Measurements from ENCODE around the gene SLFN12L. TPM values are rescaled to one million over a fixed set of nuclear protein-coding genes. Genes with fewer than 3 reads are reported as not detected.

Gene SLFN12L
- total RNA-seq, 6 experiments from 2014 or later, result 0.32 to 2.6 (median 0.69) TPM; not detected in 1

GRCh38 chr17:35548208-35548810 lies 10.8 kb upstream of the SLFN12L start:
- Histone ChIP-seq H3K36me3 (no peaks in the 10 kb centered on the region), H3K27me3 (no peaks in the 10 kb centered on the region), H3K4me3 (no peak overlapping the region), H3K4me1 (no peaks in the 10 kb centered on the region), H3K9me3 (no peaks in the 10 kb centered on the region), H3K27ac (no peak overlapping the region)
- ATAC-seq (peak; percentile 33 to 63 (median 44)), DNase-seq (no peak)
- intact Hi-C loops (cut with DNase I), result no loop called here
- TF ChIP-seq CTCF (IDR thresholded peaks at IDR 0.05) (no peak), POLR2A (IDR thresholded peaks at IDR 0.05) (no peak)
- WGBS (ENCODE audit: insufficient coverage, low coverage, low lambda C conversion rate, missing lambda C conversion rate), result 53% methylated on average over 7 of the region's 8 CpGs

GRCh38 chr17:35546487-35546886 lies 9.0 kb upstream of the SLFN12L start:
- Histone ChIP-seq H3K27me3 (no peaks in the 10 kb centered on the region), H3K9me3 (no peaks in the 10 kb centered on the region), H3K4me3 (no peak overlapping the region), H3K4me1 (peaks cover 0 to 5% (median 0%) of the 10 kb centered on the region in 4 donors), H3K36me3 (no peaks in the 10 kb centered on the region), H3K27ac (no peak overlapping the region)
- WGBS (ENCODE audit: insufficient coverage, low coverage, low lambda C conversion rate, missing lambda C conversion rate), result 50% methylated on average over 1 of the region's 1 CpG
- intact Hi-C loops (cut with DNase I), result no loop called here
- TF ChIP-seq POLR2A (IDR thresholded peaks at IDR 0.05) (no peak), CTCF (IDR thresholded peaks at IDR 0.05) (no peak)
- ATAC-seq (no peak), DNase-seq (no peak)

- Histone ChIP-seq H3K27me3 (no peaks in the 10 kb centered on the region), H3K9me3 (no peaks in the 10 kb centered on the region), H3K4me3 (no peak overlapping the region), H3K36me3 (no peaks in the 10 kb centered on the region), H3K27ac (no peak overlapping the region), H3K4me1 (peaks cover 0 to 11% (median 0%) of the 10 kb centered on the region in 4 donors)
- intact Hi-C loops (cut with DNase I), result no loop called here
- ATAC-seq (no peak), DNase-seq (no peak)
- no peak for TF ChIP-seq CTCF (IDR thresholded peaks at IDR 0.05)
- no peak for TF ChIP-seq POLR2A (IDR thresholded peaks at IDR 0.05)
- WGBS (ENCODE audit: insufficient coverage, low coverage, low lambda C conversion rate, missing lambda C conversion rate), result 80% methylated on average over 1 of the region's 1 CpG
These were observed 7.7 kb upstream of the SLFN12L start for GRCh38 chr17:35545150-35545549.

DNA sequence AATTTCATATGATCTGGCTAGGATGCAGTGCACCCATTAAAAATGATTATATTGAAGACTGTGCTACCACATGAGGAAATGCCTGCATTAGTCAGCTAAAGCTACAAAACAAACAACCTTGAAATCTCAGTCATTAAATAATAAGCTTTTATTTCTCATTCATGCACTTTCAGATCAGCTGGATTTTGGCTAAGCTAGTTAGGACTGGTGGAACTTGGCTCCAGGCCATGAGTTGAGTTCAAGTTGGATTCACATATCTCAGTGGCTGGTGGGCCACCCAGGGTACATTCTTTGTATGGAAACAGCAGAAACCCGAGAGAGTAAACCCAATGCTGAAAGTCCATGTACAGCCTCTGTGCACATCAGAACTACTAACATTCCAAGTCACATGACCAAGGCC lies 6.4 kb upstream of the SLFN12L start:
- intact Hi-C loops (cut with DNase I), result no loop called here
- ATAC-seq, result no peak

More for the DNA sequence above, 6.4 kb upstream of the SLFN12L start:
- no peak for TF ChIP-seq POLR2A (IDR thresholded peaks at IDR 0.05)
- no peak for TF ChIP-seq CTCF (IDR thresholded peaks at IDR 0.05)
- H3K27ac ChIP-seq, result no peak overlapping the region
- no peaks in the 10 kb centered on the region for H3K9me3 ChIP-seq
- DNase-seq, result no peak
- peaks cover 0 to 16% (median 0%) of the 10 kb centered on the region in 4 donors for H3K4me1 ChIP-seq
- H3K4me3 ChIP-seq, result no peak overlapping the region
- WGBS (ENCODE audit: insufficient coverage, low coverage, low lambda C conversion rate, missing lambda C conversion rate), result 36% methylated on average over 1 of the region's 1 CpG
- no peaks in the 10 kb centered on the region for H3K27me3 ChIP-seq
- no peaks in the 10 kb centered on the region for H3K36me3 ChIP-seq
